ENCODE results near the gene ZNF587B. TPM values are rescaled to one million over a fixed set of nuclear protein-coding genes. Genes with fewer than 3 reads are reported as not detected.
"Not testable (repeated sequence)": the region's sequence is repeated elsewhere in the genome, so short reads cannot be mapped to it uniquely, and the experiment has no call there.

ZNF587B gene
- total RNA-seq, 2 donors from 2014 or later, result 18.7 to 36.6 TPM

DNA sequence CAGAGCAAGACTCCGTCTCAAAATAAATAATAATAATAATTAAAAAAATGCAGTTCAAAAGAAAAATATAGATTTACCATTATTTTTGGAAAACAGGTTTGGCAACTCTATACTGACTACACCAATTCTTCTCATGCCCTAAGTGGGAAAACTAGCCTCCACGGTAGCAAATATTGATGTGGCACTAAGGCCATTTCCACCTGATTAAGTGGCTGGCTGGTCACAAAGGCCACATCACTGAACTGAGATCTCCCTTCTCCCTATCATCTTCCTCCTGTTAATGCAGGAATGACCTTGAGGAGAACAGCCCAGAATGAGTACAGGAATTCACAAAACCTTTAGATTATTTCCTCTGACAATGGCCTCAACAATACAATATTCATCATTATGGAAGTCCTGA, 40.1 kb downstream of the ZNF587B start:
- peaks cover 0 to 78% (median 3%) of the 10 kb centered on the region in 3 donors for H3K9me3 ChIP-seq
- H3K27me3 ChIP-seq, result no peaks in the 10 kb centered on the region
- H3K36me3 ChIP-seq (replicated peaks in 1 of 2; ENCODE audit: insufficient read depth in 1 of 2, low read depth in 2 of 2), result peaks cover 21 to 24% of the 10 kb centered on the region in 2 donors
- ATAC-seq, result no peak
- intact Hi-C loops (cut with DNase I), result no loop called here
- no peak overlapping the region for H3K4me3 ChIP-seq
- DNase-seq, result no peak
- H3K4me1 ChIP-seq, result no peaks in the 10 kb centered on the region
- no peak overlapping the region for H3K27ac ChIP-seq
- no peak for TF ChIP-seq CTCF (IDR thresholded peaks at IDR 0.05)
- TF ChIP-seq POLR2A (IDR thresholded peaks at IDR 0.05), result no peak
- WGBS, 2 donors, result 24 to 33% methylated on average over 2 of the region's 2 CpGs

DNA sequence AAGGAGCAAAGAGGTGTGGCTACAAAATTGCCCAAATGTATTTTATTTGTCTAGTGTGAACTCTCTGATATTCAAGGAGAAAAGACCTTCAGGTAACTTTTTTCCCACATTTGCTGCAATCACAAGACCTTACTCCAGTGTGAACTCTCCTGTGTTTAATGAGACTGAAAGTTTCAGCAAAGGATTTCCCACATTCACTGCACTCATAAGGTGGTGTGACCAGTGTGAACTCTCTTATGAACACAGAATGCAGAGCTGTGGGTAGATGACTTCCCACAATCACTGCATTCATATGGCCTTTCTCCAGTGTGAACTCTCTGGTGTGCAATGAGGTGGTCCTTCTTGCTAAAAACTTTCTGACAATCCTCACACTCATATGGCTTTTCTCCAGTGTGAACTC, 42.4 kb downstream of the ZNF587B start:
- intact Hi-C loops (cut with DNase I), result no loop called here
- H3K9me3 ChIP-seq, result peaks cover 0 to 73% (median 3%) of the 10 kb centered on the region in 3 donors

GRCh38 chr19:57873883-57874799, 44.0 kb downstream of the ZNF587B start:
- DNase-seq; H3K36me3 ChIP-seq (replicated peaks in 1 of 2; ENCODE audit: insufficient read depth in 1 of 2, low read depth in 2 of 2): not testable (repeated sequence)

More for the DNA sequence above, 42.4 kb downstream of the ZNF587B start:
- H3K36me3 ChIP-seq (replicated peaks in 1 of 2; ENCODE audit: insufficient read depth in 1 of 2, low read depth in 2 of 2), result peaks cover 4 to 7% of the 10 kb centered on the region in 2 donors
- H3K4me1 ChIP-seq, result no peaks in the 10 kb centered on the region
- H3K4me3 ChIP-seq, result no peak overlapping the region
- H3K27me3 ChIP-seq, result no peaks in the 10 kb centered on the region
- no peak overlapping the region for H3K27ac ChIP-seq
- no peak for ATAC-seq
- no peak for DNase-seq
- no peak for TF ChIP-seq CTCF (IDR thresholded peaks at IDR 0.05)
- TF ChIP-seq POLR2A (IDR thresholded peaks at IDR 0.05), result no peak

GRCh38 chr19:57886046-57886445, 55.9 kb downstream of the ZNF587B start:
- DNase-seq (no peak), ATAC-seq (no peak)
- TF ChIP-seq POLR2A (IDR thresholded peaks at IDR 0.05) (no peak), CTCF (IDR thresholded peaks at IDR 0.05) (no peak)
- Histone ChIP-seq H3K27ac (no peak overlapping the region), H3K27me3 (no peaks in the 10 kb centered on the region), H3K36me3 (replicated peaks in 1 of 2; ENCODE audit: insufficient read depth in 1 of 2, low read depth in 2 of 2) (no peaks in the 10 kb centered on the region), H3K9me3 (peaks cover 0 to 23% (median 0%) of the 10 kb centered on the region in 3 donors), H3K4me3 (no peak overlapping the region), H3K4me1 (no peaks in the 10 kb centered on the region)
- intact Hi-C loops (cut with DNase I), result no loop called here
- WGBS, 2 donors, result 71 to 92% methylated on average over 3 of the region's 3 CpGs

More at GRCh38 chr19:57873883-57874799, 44.0 kb downstream of the ZNF587B start:
- H3K9me3 ChIP-seq, result peaks cover 0 to 58% (median 3%) of the 10 kb centered on the region in 3 donors
- ATAC-seq; H3K4me3 ChIP-seq; H3K27me3 ChIP-seq; H3K4me1 ChIP-seq; intact Hi-C loops (cut with DNase I); H3K27ac ChIP-seq: not testable (repeated sequence)
- 90 to 91% methylated on average over 8 of the region's 8 CpGs for WGBS, 2 donors

- no peak for ATAC-seq
Observed at GRCh38 chr19:57887195-57887941, 57.3 kb downstream of the ZNF587B start.

More at GRCh38 chr19:57887195-57887941, 57.3 kb downstream of the ZNF587B start:
- H3K4me1 ChIP-seq, result no peaks in the 10 kb centered on the region
- DNase-seq, result no peak
- peaks cover 0 to 23% (median 0%) of the 10 kb centered on the region in 3 donors for H3K9me3 ChIP-seq
- intact Hi-C loops (cut with DNase I), result no loop called here
- no peak overlapping the region for H3K4me3 ChIP-seq
- TF ChIP-seq CTCF (IDR thresholded peaks at IDR 0.05), result no peak
- H3K27me3 ChIP-seq, result no peaks in the 10 kb centered on the region
- H3K27ac ChIP-seq, result no peak overlapping the region
- 26 to 29% methylated on average over 6 of the region's 6 CpGs for WGBS, 2 donors
- no peaks in the 10 kb centered on the region for H3K36me3 ChIP-seq (replicated peaks in 1 of 2; ENCODE audit: insufficient read depth in 1 of 2, low read depth in 2 of 2)

Measured in body of pancreas (tissue), 4 donors.